Stimulated activated naive CD8-positive, alpha-beta T cell treated with anti-CD3 and anti-CD28 coated beads, Interleukin-15, Interleukin-2, amounts not matched to agents 100 ng/mL and 50 ng/mL, for 24 hours (primary cell): Measurements from ENCODE around the gene ZBTB4.
A peak's percentile ranks its signal among the peaks of the same experiment; 100 is the strongest.

ENCODE experiments used
- H3K27ac Mint-ChIP-seq: one replicate; pipeline ENCODE4 v1.8.0; 2021; ENCODE audit warnings: mild to moderate bottlenecking, mixed read lengths
- H3K27me3 Mint-ChIP-seq: one replicate; pipeline ENCODE4 v1.8.0; 2021; ENCODE audit warnings: mixed read lengths
- H3K36me3 Mint-ChIP-seq: one replicate; pipeline ENCODE4 v1.8.0; 2021; ENCODE audit warnings: low read depth, mixed read lengths
- H3K4me1 Mint-ChIP-seq: one replicate; pipeline ENCODE4 v1.8.0; 2021; ENCODE audit warnings: low read depth, mixed read lengths
- H3K4me3 Mint-ChIP-seq: one replicate; pipeline ENCODE4 v1.8.0; 2021; ENCODE audit warnings: mild to moderate bottlenecking, mixed read lengths
- H3K9me3 Mint-ChIP-seq: one replicate; pipeline ENCODE4 v1.8.0; 2021; ENCODE audit warnings: mixed read lengths

ZBTB4 gene

GRCh38 chr17:7468804-7469389, 10.5 kb downstream of the ZBTB4 start:
- Mint-ChIP-seq H3K4me1 (peaks cover 30% of the 10 kb centered on the region), H3K27me3 (no peaks in the 10 kb centered on the region), H3K36me3 (peaks cover 8% of the 10 kb centered on the region), H3K4me3 (no peak overlapping the region), H3K27ac (no peak overlapping the region), H3K9me3 (no peaks in the 10 kb centered on the region)

GRCh38 chr17:7468290-7468689, 11.1 kb downstream of the ZBTB4 start:
- H3K4me3 Mint-ChIP-seq, result no peak overlapping the region
- H3K27me3 Mint-ChIP-seq, result no peaks in the 10 kb centered on the region
- H3K27ac Mint-ChIP-seq, result no peak overlapping the region
- peaks cover 8% of the 10 kb centered on the region for H3K36me3 Mint-ChIP-seq
- no peaks in the 10 kb centered on the region for H3K9me3 Mint-ChIP-seq
- peaks cover 30% of the 10 kb centered on the region for H3K4me1 Mint-ChIP-seq

GRCh38 chr17:7467498-7467897, 11.9 kb downstream of the ZBTB4 start:
- Mint-ChIP-seq H3K4me1 (peaks cover 26% of the 10 kb centered on the region), H3K4me3 (no peak overlapping the region), H3K9me3 (no peaks in the 10 kb centered on the region), H3K36me3 (peaks cover 8% of the 10 kb centered on the region), H3K27me3 (no peaks in the 10 kb centered on the region), H3K27ac (peak overlapping the region; percentile 26)

- Mint-ChIP-seq H3K27ac (no peak overlapping the region), H3K9me3 (no peaks in the 10 kb centered on the region), H3K4me3 (no peak overlapping the region), H3K27me3 (no peaks in the 10 kb centered on the region), H3K4me1 (peaks cover 21% of the 10 kb centered on the region), H3K36me3 (peaks cover 7% of the 10 kb centered on the region)
These were observed 12.6 kb downstream of the ZBTB4 start for GRCh38 chr17:7466639-7467341.

GRCh38 chr17:7466318-7466638, 13.2 kb downstream of the ZBTB4 start:
- Mint-ChIP-seq H3K27ac (no peak overlapping the region), H3K4me1 (peaks cover 16% of the 10 kb centered on the region), H3K9me3 (no peaks in the 10 kb centered on the region), H3K27me3 (no peaks in the 10 kb centered on the region), H3K4me3 (no peak overlapping the region), H3K36me3 (peaks cover 6% of the 10 kb centered on the region)

- Mint-ChIP-seq H3K36me3 (peaks cover 9% of the 10 kb centered on the region), H3K9me3 (no peaks in the 10 kb centered on the region), H3K27ac (no peak overlapping the region), H3K4me1 (peaks cover 16% of the 10 kb centered on the region), H3K4me3 (no peak overlapping the region), H3K27me3 (no peaks in the 10 kb centered on the region)
These were observed 13.7 kb downstream of the ZBTB4 start for GRCh38 chr17:7465597-7466275.

- no peak overlapping the region for H3K27ac Mint-ChIP-seq
- H3K4me1 Mint-ChIP-seq, result peaks cover 16% of the 10 kb centered on the region
- H3K27me3 Mint-ChIP-seq, result no peaks in the 10 kb centered on the region
- H3K4me3 Mint-ChIP-seq, result no peak overlapping the region
- H3K9me3 Mint-ChIP-seq, result no peaks in the 10 kb centered on the region
- peaks cover 9% of the 10 kb centered on the region for H3K36me3 Mint-ChIP-seq
These were observed 15.3 kb downstream of the ZBTB4 start for GRCh38 chr17:7464081-7464480.

GRCh38 chr17:7463372-7463846, 16.0 kb downstream of the ZBTB4 start:
- peaks cover 16% of the 10 kb centered on the region for H3K4me1 Mint-ChIP-seq
- H3K4me3 Mint-ChIP-seq, result no peak overlapping the region
- no peak overlapping the region for H3K27ac Mint-ChIP-seq
- no peaks in the 10 kb centered on the region for H3K27me3 Mint-ChIP-seq
- H3K9me3 Mint-ChIP-seq, result no peaks in the 10 kb centered on the region
- H3K36me3 Mint-ChIP-seq, result peaks cover 9% of the 10 kb centered on the region

- Mint-ChIP-seq H3K27ac (no peak overlapping the region), H3K4me3 (no peak overlapping the region), H3K36me3 (peaks cover 9% of the 10 kb centered on the region), H3K9me3 (no peaks in the 10 kb centered on the region), H3K4me1 (peaks cover 14% of the 10 kb centered on the region), H3K27me3 (no peaks in the 10 kb centered on the region)
These were observed 16.7 kb downstream of the ZBTB4 start for GRCh38 chr17:7462474-7463371.

- H3K9me3 Mint-ChIP-seq, result no peaks in the 10 kb centered on the region
- H3K27ac Mint-ChIP-seq, result no peak overlapping the region
- H3K36me3 Mint-ChIP-seq, result peaks cover 9% of the 10 kb centered on the region
- H3K4me1 Mint-ChIP-seq, result peaks cover 8% of the 10 kb centered on the region
- H3K4me3 Mint-ChIP-seq, result no peak overlapping the region
- H3K27me3 Mint-ChIP-seq, result no peaks in the 10 kb centered on the region
These were observed 18.4 kb downstream of the ZBTB4 start for GRCh38 chr17:7460850-7461660.

- H3K9me3 Mint-ChIP-seq, result no peaks in the 10 kb centered on the region
- H3K27me3 Mint-ChIP-seq, result no peaks in the 10 kb centered on the region
- H3K27ac Mint-ChIP-seq, result no peak overlapping the region
- no peak overlapping the region for H3K4me3 Mint-ChIP-seq
- H3K36me3 Mint-ChIP-seq, result peaks cover 5% of the 10 kb centered on the region
- H3K4me1 Mint-ChIP-seq, result peaks cover 14% of the 10 kb centered on the region
These were observed 19.4 kb downstream of the ZBTB4 start for GRCh38 chr17:7459961-7460545.

- no peaks in the 10 kb centered on the region for H3K9me3 Mint-ChIP-seq
- H3K27me3 Mint-ChIP-seq, result peaks cover 41% of the 10 kb centered on the region
- no peak overlapping the region for H3K27ac Mint-ChIP-seq
- no peak overlapping the region for H3K4me3 Mint-ChIP-seq
- H3K4me1 Mint-ChIP-seq, result peaks cover 22% of the 10 kb centered on the region
- peaks cover 6% of the 10 kb centered on the region for H3K36me3 Mint-ChIP-seq
These were observed 31.0 kb downstream of the ZBTB4 start for GRCh38 chr17:7448461-7448860.

- H3K27ac Mint-ChIP-seq, result peak overlapping the region; percentile 22
- peaks cover 59% of the 10 kb centered on the region for H3K27me3 Mint-ChIP-seq
These were observed 33.8 kb downstream of the ZBTB4 start for GRCh38 chr17:7445619-7445968.

More at GRCh38 chr17:7445619-7445968, 33.8 kb downstream of the ZBTB4 start:
- Mint-ChIP-seq H3K9me3 (no peaks in the 10 kb centered on the region), H3K36me3 (peaks cover 6% of the 10 kb centered on the region), H3K4me1 (peaks cover 25% of the 10 kb centered on the region), H3K4me3 (peak overlapping the region; percentile 55)
